NCI-H1930 (cell line): ENCODE data around the gene FAM107A.

Experiments used
- DNase-seq, 2 experiments: peaks; one replicate each; lab custom pipeline; 2025; lab: John Stamatoyannopoulos, UW

Gene FAM107A

GRCh38 chr3:58577269-58577821, at the start of gene FAM107A:
FAM107A (minus strand) TSS chr3:58577391; CDS start chr3:58569860, 7,531 bp downstream.
- DNase-seq: no peak

- DNase-seq: no peak
These were observed 48.1 kb upstream of the FAM107A start for GRCh38 chr3:58625196-58625824.

- DNase-seq: no peak
These were observed 47.4 kb upstream of the FAM107A start for GRCh38 chr3:58624550-58624949.

- DNase-seq: no peak
These were observed 46.8 kb upstream of the FAM107A start for GRCh38 chr3:58623961-58624360.

- DNase-seq: no peak
These were observed 46.3 kb upstream of the FAM107A start for GRCh38 chr3:58623478-58623877.

- no peak for DNase-seq
These were observed 45.7 kb upstream of the FAM107A start for GRCh38 chr3:58622892-58623291.

- DNase-seq: no peak
These were observed 45.2 kb upstream of the FAM107A start for GRCh38 chr3:58622436-58622835.

GRCh38 chr3:58621086-58621830, 44.1 kb upstream of the FAM107A start:
- DNase-seq: no peak

GRCh38 chr3:58620421-58620820, 43.2 kb upstream of the FAM107A start:
- no peak for DNase-seq

GRCh38 chr3:58617338-58617761, 40.2 kb upstream of the FAM107A start:
- DNase-seq: no peak

GRCh38 chr3:58613236-58614132, 36.3 kb upstream of the FAM107A start:
- no peak for DNase-seq

GRCh38 chr3:58612830-58613229, 35.6 kb upstream of the FAM107A start:
- no peak for DNase-seq

- DNase-seq: no peak
These were observed 32.8 kb upstream of the FAM107A start for GRCh38 chr3:58609990-58610389.

GRCh38 chr3:58608648-58609047, 31.5 kb upstream of the FAM107A start:
- DNase-seq: no peak

GRCh38 chr3:58607816-58608215, 30.6 kb upstream of the FAM107A start:
- no peak for DNase-seq

GRCh38 chr3:58606693-58607092, 29.5 kb upstream of the FAM107A start:
- no peak for DNase-seq

GRCh38 chr3:58604031-58604430, 26.8 kb upstream of the FAM107A start:
- DNase-seq: no peak

GRCh38 chr3:58603606-58604005, 26.4 kb upstream of the FAM107A start:
- no peak for DNase-seq

GRCh38 chr3:58597770-58598310, 20.6 kb upstream of the FAM107A start:
- DNase-seq: no peak

GRCh38 chr3:58596834-58597518, 19.8 kb upstream of the FAM107A start:
- no peak for DNase-seq

GRCh38 chr3:58594117-58594516, 16.9 kb upstream of the FAM107A start:
- no peak for DNase-seq
